K562 (cell line): ENCODE measurements around the gene ADRA1B. TPM values are rescaled to one million over a fixed set of nuclear protein-coding genes. Genes with fewer than 3 reads are reported as not detected.

Experiments used
- ATAC-seq: fragments of 200-7000 bp; cut with Tn5 transposase; 3 replicates; pipeline ENCODE4 v1.9.1; 2020; ENCODE audit warnings: moderate library complexity
- BruUV-seq: library from RNA; stranded (reverse); fragments of 400-500 nt; replicated peaks from 2 replicates; lab custom pipeline; 2021; lab: Mats Ljungman, UMichigan
- CTCF ChIA-PET: fragments of 300-600 bp; formaldehyde crosslinking; extraction: SDS; loops from one replicate; lab custom pipeline; 2021; ENCODE audit warnings: low intra/inter-chr PET ratio; lab: Yijun Ruan, JAX
- POLR2A ChIA-PET: fragments of 300-600, 350-650 bp; sonication (Branson Sonifier 250); formaldehyde crosslinking; extraction: SDS; loops from one replicate; lab custom pipeline; 2021; ENCODE audit warnings: antibody characterized with exemption, inconsistent platforms; lab: Yijun Ruan, JAX
- DNase-seq, 4 experiments: peaks; one replicate each; pipeline versions ENCODE4 v3.0.0 to v3.0.0-alpha.2; 2011 to 2018; ENCODE audit warnings: low spot score in 3 of 4, mixed read lengths in 3 of 4; ENCODE audit errors: extremely low read depth in 1 of 4
- FAIRE-seq: peaks from 2 replicates; lab custom pipeline; 2011; peaks lifted over from hg19 to GRCh38; lab: Jason Lieb, UNC
- H2AFZ ChIP-seq: 2 replicates; pipeline ENCODE4 v1.6.0; 2011; ENCODE audit warnings: low read depth, low read length, control low read depth, inconsistent platforms
- H3K27ac ChIP-seq: fragments of 200-600 bp; 3 replicates; pipeline ENCODE4 v1.8.0; 2011; ENCODE audit warnings: low read depth, mild to moderate bottlenecking, control low read depth, inconsistent platforms, low read length, moderate library complexity, mixed read lengths; ENCODE audit errors: extremely low read depth
- H3K27me3 ChIP-seq, 2 experiments: fragments of 300-600 bp in 1 of 2; 2 replicates in 1 of 2; 3 replicates in 1 of 2; pipeline versions ENCODE4 v1.6.0 to v1.8.0; 2011; ENCODE audit warnings: inconsistent platforms in 2 of 2, low read length in 2 of 2, mild to moderate bottlenecking in 1 of 2, mixed read lengths in 1 of 2, moderate library complexity in 1 of 2; ENCODE audit not compliant: control insufficient read depth in 2 of 2, insufficient read depth in 2 of 2
- H3K36me3 ChIP-seq: fragments of 300-600 bp; 3 replicates; pipeline ENCODE4 v1.8.0; 2011; ENCODE audit warnings: mild to moderate bottlenecking, low read length, inconsistent platforms; ENCODE audit not compliant: control insufficient read depth, insufficient read depth
- H3K4me1 ChIP-seq, 2 experiments: fragments of 200-600 bp in 1 of 2; replicated peaks in 1 of 2; 2 replicates in 1 of 2; 3 replicates in 1 of 2; pipeline versions ENCODE4 v1.5.1 to v1.8.0; 2011; ENCODE audit warnings: inconsistent platforms in 2 of 2, low read length in 2 of 2, mild to moderate bottlenecking in 1 of 2, mixed read lengths in 1 of 2, moderate library complexity in 1 of 2; ENCODE audit not compliant: control insufficient read depth in 2 of 2, insufficient read depth in 2 of 2
- H3K4me2 ChIP-seq: 2 replicates; pipeline ENCODE4 v1.6.1; 2011; ENCODE audit warnings: low read length, control low read depth, inconsistent platforms, mixed read lengths; ENCODE audit not compliant: insufficient read depth
- H3K4me3 ChIP-seq: fragments of 200-600 bp; sonication (generic), shearing (Covaris generic); 2 replicates; pipeline ENCODE4 v1.5.1; 2016; ENCODE audit warnings: control low read depth, inconsistent platforms
- H3K79me2 ChIP-seq: fragments of 200-600 bp; 3 replicates; pipeline ENCODE4 v1.8.0; 2011; ENCODE audit warnings: low read length, inconsistent platforms; ENCODE audit not compliant: control insufficient read depth, insufficient read depth
- H3K9ac ChIP-seq, 2 experiments: 2 replicates each; pipeline versions ENCODE4 v1.6.0 to v1.6.1; 2011; ENCODE audit warnings: low read depth in 2 of 2, low read length in 2 of 2, control low read depth in 1 of 2, inconsistent platforms in 1 of 2, mild to moderate bottlenecking in 1 of 2, mixed read lengths in 1 of 2; ENCODE audit not compliant: insufficient read depth in 1 of 2
- H3K9me1 ChIP-seq: one replicate; pipeline ENCODE4 v1.6.0; 2011; ENCODE audit warnings: inconsistent platforms, mild to moderate bottlenecking, low read length, moderate library complexity; ENCODE audit not compliant: control insufficient read depth, insufficient read depth
- H3K9me3 ChIP-seq: replicated peaks from 2 replicates; pipeline ENCODE4 v1.5.1; 2011; ENCODE audit warnings: low read depth, low read length, inconsistent platforms; ENCODE audit not compliant: control insufficient read depth, insufficient read depth
- H4K20me1 ChIP-seq: replicated peaks from 2 replicates; pipeline ENCODE4 v1.6.1; 2011; ENCODE audit warnings: low read length, inconsistent platforms, mixed read lengths; ENCODE audit not compliant: control insufficient read depth, insufficient read depth
- ARID2 ChIP-seq: fragments of 450-650 bp; IDR thresholded peaks from 2 replicates; pipeline ENCODE4 v1.6.1; 2017; ENCODE audit warnings: antibody characterized with exemption, mild to moderate bottlenecking
- CBFA2T2 ChIP-seq: fragments of 450-650 bp; conservative IDR thresholded peaks from 2 replicates; pipeline ENCODE4 v1.6.1; 2017; ENCODE audit warnings: mild to moderate bottlenecking
- HDAC8 ChIP-seq: fragments of 450-650 bp; IDR thresholded peaks from 2 replicates; pipeline ENCODE4 v1.6.1; 2016; ENCODE audit warnings: mild to moderate bottlenecking, missing genetic modification characterization, moderate library complexity, missing compliant biosample characterization
- HOXB6 ChIP-seq: fragments of 250-450 bp; sonication (Bioruptor Pico); IDR thresholded peaks from 2 replicates; pipeline ENCODE4 v1.5.1; 2022; ENCODE audit warnings: mild to moderate bottlenecking, borderline replicate concordance
- MCM5 ChIP-seq: fragments of 450-650 bp; IDR thresholded peaks from 2 replicates; pipeline ENCODE4 v1.6.1; 2016; ENCODE audit warnings: low read depth
- MTA3 ChIP-seq: fragments of 450-650 bp; formaldehyde crosslinking; IDR thresholded peaks from 2 replicates; pipeline ENCODE4 v1.6.1; 2017; ENCODE audit warnings: mild to moderate bottlenecking, borderline replicate concordance
- SREBF1 ChIP-seq: fragments of 150-350 bp; IDR thresholded peaks from 2 replicates; pipeline ENCODE4 v1.6.1; 2014; ENCODE audit warnings: antibody characterized with exemption, low read depth, low read length, borderline replicate concordance
- STAT5B ChIP-seq: fragments of 250-450 bp; sonication (Bioruptor Pico); IDR thresholded peaks from 2 replicates; pipeline ENCODE4 v1.8.0; 2021; ENCODE audit warnings: mild to moderate bottlenecking, inconsistent platforms
- TRIM28 ChIP-seq: fragments of 450-650 bp; IDR thresholded peaks from 2 replicates; pipeline ENCODE4 v1.6.1; 2017
- ZBED1 ChIP-seq: IDR thresholded peaks from 2 replicates; pipeline ENCODE4 v1.6.1; 2014
- ZKSCAN1 ChIP-seq: fragments of 150-350 bp; IDR thresholded peaks from 2 replicates; pipeline ENCODE4 v1.6.1; 2016; ENCODE audit warnings: low read depth, low read length
- WGBS: fragments of 100-300 bp; shearing (Covaris generic); methylation state at CpG from one replicate; pipeline ENCODE4 v1.1.6; 2016; ENCODE audit warnings: low coverage, mixed read lengths; ENCODE audit not compliant: insufficient coverage; ENCODE audit errors: missing lambda C conversion rate; 5-methylcytosine and 5-hydroxymethylcytosine counted together
- in situ Hi-C: fragments of 300-500 bp; cut with MboI; formaldehyde crosslinking; loops from 4 replicates; pipeline ENCODE4 v1.15.0; 2018; ENCODE audit warnings: inconsistent platforms, mixed read lengths
- intact Hi-C: fragments of 100-400 bp; cut with micrococcal nuclease; formaldehyde crosslinking; loops from 2 replicates; pipeline ENCODE4 v1.14.2; 2022
- polyA plus RNA-seq, 8 experiments: library from polyadenylated mRNA; depleted of rRNA in 4 of 8; stranded (reverse) in 5 of 8; unstranded in 3 of 8; fragments of >200 nt; fragmentation: Nextera tagmentation in 2 of 8; fragmentation: Illumina TruSeq in 1 of 8; extraction: Ambion mirVana in 2 of 8; extraction: Trizol in 1 of 8; gene quantifications; 2 replicates each; pipeline versions ENCODE4 v1.2.1 to v1.2.3, GENCODE V29; 2011 to 2014; ENCODE audit warnings: inconsistent platforms in 1 of 8, missing spikeins in 1 of 8
- total RNA-seq, 7 experiments: library from RNA; depleted of rRNA in 6 of 7; stranded (reverse); fragments of >200 nt in 6 of 7; fragmentation: Illumina TruSeq in 2 of 7; extraction: Trizol in 2 of 7; gene quantifications; 2 replicates each; pipeline versions ENCODE4 v1.2.1 to v1.2.3, GENCODE V29; 2011 to 2021; ENCODE audit warnings: low replicate concordance in 1 of 7
- TF ChIP-seq, protein P1 (sequence below): sonication (generic); formaldehyde crosslinking; IDR thresholded peaks from 2 replicates; pipeline ENCODE4 v1.8.1; 2022; ENCODE audit warnings: missing genetic modification reagents
- TF ChIP-seq, protein P2 (sequence below), 2 experiments: IDR thresholded peaks; 2 replicates each; pipeline ENCODE4 v1.6.1; 2011; ENCODE audit warnings: borderline replicate concordance in 1 of 2, control low read depth in 1 of 2, low read depth in 1 of 2, low read length in 1 of 2, mild to moderate bottlenecking in 1 of 2, mixed read lengths in 1 of 2, moderate library complexity in 1 of 2; ENCODE audit not compliant: insufficient read depth in 1 of 2, insufficient read length in 1 of 2, poor library complexity in 1 of 2, severe bottlenecking in 1 of 2; ENCODE audit errors: extremely low read depth in 1 of 2
- TF ChIP-seq, protein P3 (sequence below), 2 experiments: fragments of 450-650 bp; conservative IDR thresholded peaks; 2 replicates each; pipeline ENCODE4 v1.6.1; 2017; ENCODE audit warnings: mild to moderate bottlenecking in 2 of 2, moderate library complexity in 2 of 2

The ADRA1B gene
- total and polyA plus RNA-seq, 9 of the 15 experiments (the other 6 are each of a cell fraction or from before 2014, with no cell fraction given): not detected

DNA sequence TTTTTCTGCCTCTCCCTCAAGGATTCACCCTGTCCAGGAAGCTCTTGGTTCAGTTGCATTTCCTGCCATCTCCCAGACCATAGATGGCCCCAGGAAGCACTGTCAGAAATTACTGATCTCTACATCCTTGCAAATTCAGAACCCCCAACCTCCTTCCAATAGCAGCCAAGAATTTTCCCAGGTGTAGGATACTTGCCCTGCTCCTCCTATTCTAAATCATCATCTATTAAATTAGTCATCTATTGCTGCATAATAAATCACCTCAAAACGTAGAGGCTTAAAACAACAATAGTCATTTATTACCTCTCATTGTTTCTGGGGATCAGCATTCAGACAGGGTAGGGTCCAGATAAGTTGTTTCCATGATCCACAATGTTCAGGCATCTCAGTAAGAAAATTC lies 26.1 kb upstream of the ADRA1B start:
- 0% methylated on average over 1 of the region's 1 CpG for WGBS

DNA sequence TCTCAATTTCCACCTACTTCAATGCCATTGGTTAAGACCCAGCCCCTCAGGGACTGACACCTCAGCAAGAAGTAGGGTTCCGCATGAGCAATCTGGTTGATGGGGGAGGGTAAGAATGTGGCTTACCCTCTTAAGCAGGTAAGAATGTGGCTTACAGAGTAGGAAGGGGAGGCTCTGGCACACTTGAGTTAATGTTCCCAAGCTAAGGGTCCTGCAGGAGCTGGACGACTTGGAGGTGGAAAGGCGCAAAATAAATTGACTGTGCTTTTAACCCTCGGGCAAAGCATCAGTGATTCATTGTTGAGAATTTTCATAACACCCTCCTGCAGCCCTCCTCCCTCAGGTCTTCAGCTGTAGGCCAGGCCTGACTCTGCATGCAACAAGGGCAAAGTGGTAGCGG lies 24.9 kb upstream of the ADRA1B start:
- DNase-seq (no peak), ATAC-seq (no peak), FAIRE-seq (no peak)
- peaks cover 4 to 8% of the 10 kb centered on the region in 2 experiments; a peak in 2 of 5 replicates for H3K27me3 ChIP-seq
- POLR2A ChIA-PET: interaction anchor here (0.7 to 1.2 kb wide), 2 partner anchors 27 to 145 kb away, joined by 3 to 4 read pairs; no protein-coding TSS in a partner anchor
- no peak overlapping the region for H3K4me2 ChIP-seq
- no TSS peak for BruUV-seq
- H3K4me3 ChIP-seq: no peak overlapping the region
- no peaks in the 10 kb centered on the region for H3K9me3 ChIP-seq
- no peak overlapping the region for H3K9ac ChIP-seq
- no peaks in the 10 kb centered on the region for H3K4me1 ChIP-seq
- no peaks in the 10 kb centered on the region for H3K79me2 ChIP-seq
- 1% methylated on average over 5 of the region's 5 CpGs for WGBS
- H3K36me3 ChIP-seq: no peaks in the 10 kb centered on the region
- CTCF ChIA-PET: no interaction called here
- in situ Hi-C loops (no loop called here), intact Hi-C loops (no loop called here)
- no peaks in the 10 kb centered on the region for H4K20me1 ChIP-seq
- no peaks in the 10 kb centered on the region for H3K9me1 ChIP-seq
- H3K27ac ChIP-seq: no peak overlapping the region
- H2AFZ ChIP-seq: no peak overlapping the region
- TF ChIP-seq ZBED1 (no peak), MTA3 (no peak), ZKSCAN1 (no peak), CBFA2T2 (no peak), STAT5B (CRISPR knock-in tag) (no peak), TRIM28 (no peak), HDAC8 (tag) (no peak), HOXB6 (no peak), SREBF1 (no peak)
- TF ChIP-seq, protein P1, sequence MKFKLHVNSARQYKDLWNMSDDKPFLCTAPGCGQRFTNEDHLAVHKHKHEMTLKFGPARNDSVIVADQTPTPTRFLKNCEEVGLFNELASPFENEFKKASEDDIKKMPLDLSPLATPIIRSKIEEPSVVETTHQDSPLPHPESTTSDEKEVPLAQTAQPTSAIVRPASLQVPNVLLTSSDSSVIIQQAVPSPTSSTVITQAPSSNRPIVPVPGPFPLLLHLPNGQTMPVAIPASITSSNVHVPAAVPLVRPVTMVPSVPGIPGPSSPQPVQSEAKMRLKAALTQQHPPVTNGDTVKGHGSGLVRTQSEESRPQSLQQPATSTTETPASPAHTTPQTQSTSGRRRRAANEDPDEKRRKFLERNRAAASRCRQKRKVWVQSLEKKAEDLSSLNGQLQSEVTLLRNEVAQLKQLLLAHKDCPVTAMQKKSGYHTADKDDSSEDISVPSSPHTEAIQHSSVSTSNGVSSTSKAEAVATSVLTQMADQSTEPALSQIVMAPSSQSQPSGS (CRISPR knock-in tag): no peak
- TF ChIP-seq, protein P2, sequence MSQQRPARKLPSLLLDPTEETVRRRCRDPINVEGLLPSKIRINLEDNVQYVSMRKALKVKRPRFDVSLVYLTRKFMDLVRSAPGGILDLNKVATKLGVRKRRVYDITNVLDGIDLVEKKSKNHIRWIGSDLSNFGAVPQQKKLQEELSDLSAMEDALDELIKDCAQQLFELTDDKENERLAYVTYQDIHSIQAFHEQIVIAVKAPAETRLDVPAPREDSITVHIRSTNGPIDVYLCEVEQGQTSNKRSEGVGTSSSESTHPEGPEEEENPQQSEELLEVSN (IDR thresholded peaks at IDR 0.05; ENCODE audit: borderline replicate concordance in 1 of 2, extremely low read depth in 1 of 2, insufficient read depth in 1 of 2, insufficient read length in 1 of 2, low read depth in 1 of 2, low read length in 1 of 2, poor library complexity in 1 of 2, severe bottlenecking in 1 of 2): no peak
- TF ChIP-seq, protein P3, sequence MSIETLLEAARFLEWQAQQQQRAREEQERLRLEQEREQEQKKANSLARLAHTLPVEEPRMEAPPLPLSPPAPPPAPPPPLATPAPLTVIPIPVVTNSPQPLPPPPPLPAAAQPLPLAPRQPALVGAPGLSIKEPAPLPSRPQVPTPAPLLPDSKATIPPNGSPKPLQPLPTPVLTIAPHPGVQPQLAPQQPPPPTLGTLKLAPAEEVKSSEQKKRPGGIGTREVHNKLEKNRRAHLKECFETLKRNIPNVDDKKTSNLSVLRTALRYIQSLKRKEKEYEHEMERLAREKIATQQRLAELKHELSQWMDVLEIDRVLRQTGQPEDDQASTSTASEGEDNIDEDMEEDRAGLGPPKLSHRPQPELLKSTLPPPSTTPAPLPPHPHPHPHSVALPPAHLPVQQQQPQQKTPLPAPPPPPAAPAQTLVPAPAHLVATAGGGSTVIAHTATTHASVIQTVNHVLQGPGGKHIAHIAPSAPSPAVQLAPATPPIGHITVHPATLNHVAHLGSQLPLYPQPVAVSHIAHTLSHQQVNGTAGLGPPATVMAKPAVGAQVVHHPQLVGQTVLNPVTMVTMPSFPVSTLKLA (conservative IDR thresholded peaks at IDR 0.05): no peak

More for the DNA sequence above, 26.1 kb upstream of the ADRA1B start:
- no peaks in the 10 kb centered on the region for H4K20me1 ChIP-seq
- no peak for DNase-seq
- no peak overlapping the region for H3K9ac ChIP-seq
- H3K9me3 ChIP-seq: no peaks in the 10 kb centered on the region
- peaks cover 2 to 8% of the 10 kb centered on the region in 2 experiments; a peak in 2 of 5 replicates for H3K27me3 ChIP-seq
- POLR2A ChIA-PET: no interaction called here
- in situ Hi-C loops: no loop called here
- no peak for FAIRE-seq
- CTCF ChIA-PET: no interaction called here
- no peak overlapping the region for H3K4me2 ChIP-seq
- no peak for TF ChIP-seq MCM5
- no peak for TF ChIP-seq ARID2
- TF ChIP-seq, all 486 proteins: peak for 0
- no TSS peak for BruUV-seq
- H3K9me1 ChIP-seq: no peaks in the 10 kb centered on the region
- H2AFZ ChIP-seq: no peak overlapping the region
- no peaks in the 10 kb centered on the region for H3K79me2 ChIP-seq
- no peaks in the 10 kb centered on the region for H3K4me1 ChIP-seq
- H3K4me3 ChIP-seq: no peak overlapping the region
- intact Hi-C loops: no loop called here
- no peak for ATAC-seq
- no peak overlapping the region for H3K27ac ChIP-seq
- no peaks in the 10 kb centered on the region for H3K36me3 ChIP-seq
